GM21737 (cell line): ENCODE measurements around the gene CHKA.

Experiments used
- ATAC-seq: cut with Tn5 transposase; IDR thresholded peaks from one replicate; pipeline ENCODE4 v1.9.1; 2021; ENCODE audit warnings: mild to moderate bottlenecking, moderate library complexity; ENCODE audit not compliant: unreplicated experiment

The CHKA gene

GRCh38 chr11:68016904-68017817 is 104.0 kb downstream of the CHKA start:
- no peak for ATAC-seq

GRCh38 chr11:68016161-68016903 is 104.9 kb downstream of the CHKA start:
- no peak for ATAC-seq

GRCh38 chr11:68015467-68015866 is 105.7 kb downstream of the CHKA start:
- ATAC-seq, result no peak

GRCh38 chr11:68014947-68015447 is 106.2 kb downstream of the CHKA start:
- ATAC-seq, result no peak

GRCh38 chr11:68014157-68014946 is 106.8 kb downstream of the CHKA start:
- no peak for ATAC-seq

- ATAC-seq, result no peak
These were observed 107.5 kb downstream of the CHKA start for GRCh38 chr11:68013611-68014156.

- ATAC-seq, result no peak
These were observed 108.2 kb downstream of the CHKA start for GRCh38 chr11:68012843-68013610.

GRCh38 chr11:68012044-68012842 is 108.9 kb downstream of the CHKA start:
- ATAC-seq, result no peak

- ATAC-seq, result no peak
These were observed 109.9 kb downstream of the CHKA start for GRCh38 chr11:68011051-68011943.

GRCh38 chr11:68010090-68011041 is 110.8 kb downstream of the CHKA start, which contains the start of gene ALDH3B1:
TSS of gene ALDH3B1 (plus strand) at chr11:68010327. CDS start at chr11:68015298, 4,971 bp downstream.
- ATAC-seq, result no peak

- no peak for ATAC-seq
These were observed 111.6 kb downstream of the CHKA start for GRCh38 chr11:68009391-68010089.

- ATAC-seq, result no peak
These were observed 112.5 kb downstream of the CHKA start for GRCh38 chr11:68008381-68009337.

- no peak for ATAC-seq
These were observed 113.4 kb downstream of the CHKA start for GRCh38 chr11:68007498-68008380.

- no peak for ATAC-seq
These were observed 114.5 kb downstream of the CHKA start for GRCh38 chr11:68006606-68007166.
